HEK293 (cell line): Measurements from ENCODE around the gene MAPRE2.

Experiments used
- CTCF ChIA-PET: fragments of 350-600 bp; formaldehyde crosslinking; extraction: SDS; loops from one replicate; lab custom pipeline; 2021; ENCODE audit warnings: antibody characterized with exemption; lab: Yijun Ruan, JAX
- POLR2A ChIA-PET: fragments of 300-600 bp; formaldehyde crosslinking; extraction: SDS; loops from one replicate; lab custom pipeline; 2020; ENCODE audit warnings: antibody characterized with exemption, inconsistent platforms; lab: Yijun Ruan, JAX
- H3K27ac ChIP-seq: fragments of 200-500 bp; sonication (Bioruptor generic); 2 replicates; pipeline ENCODE4 v1.5.1; 2014; ENCODE audit warnings: low read depth, low read length, control low read depth, inconsistent platforms; ENCODE audit errors: extremely low read depth
- H3K36me3 ChIP-seq, 2 experiments: fragments of 200-500 bp in 1 of 2; sonication (Bioruptor generic) in 1 of 2; 1 replicate in 1 of 2; 2 replicates in 1 of 2; pipeline ENCODE4 v1.5.1; 2014 to 2017; ENCODE audit warnings: inconsistent platforms in 2 of 2, low read length in 2 of 2; ENCODE audit not compliant: control insufficient read depth in 2 of 2, insufficient read depth in 1 of 2
- H3K4me1 ChIP-seq: fragments of 200-500 bp; sonication (Bioruptor generic); 2 replicates; pipeline ENCODE4 v1.5.1; 2014; ENCODE audit warnings: mild to moderate bottlenecking, low read length, inconsistent platforms; ENCODE audit not compliant: control insufficient read depth, insufficient read depth
- H3K4me3 ChIP-seq: 2 replicates; pipeline ENCODE4 v1.5.1; 2011; ENCODE audit warnings: low read depth, mild to moderate bottlenecking, control low read depth, low read length, moderate library complexity
- H3K9me3 ChIP-seq: fragments of 200-500 bp; sonication (Bioruptor generic); 2 replicates; pipeline ENCODE4 v1.5.1; 2014; ENCODE audit warnings: low read depth, low read length, inconsistent platforms; ENCODE audit not compliant: control insufficient read depth, insufficient read depth
- FEZF1 ChIP-seq: fragments of 450-650 bp; formaldehyde crosslinking; IDR thresholded peaks from 2 replicates; pipeline ENCODE4 v1.5.1; 2016; ENCODE audit warnings: missing biosample characterization, missing genetic modification characterization
- GLIS1 ChIP-seq: fragments of 450-650 bp; formaldehyde crosslinking; IDR thresholded peaks from 2 replicates; pipeline ENCODE4 v1.5.1; 2016; ENCODE audit warnings: missing biosample characterization, missing genetic modification characterization
- KLF16 ChIP-seq: fragments of 450-650 bp; formaldehyde crosslinking; IDR thresholded peaks from 2 replicates; pipeline ENCODE4 v1.5.1; 2017; ENCODE audit warnings: missing biosample characterization, missing genetic modification characterization
- KLF17 ChIP-seq: fragments of 450-650 bp; formaldehyde crosslinking; IDR thresholded peaks from 2 replicates; pipeline ENCODE4 v1.5.1; 2016; ENCODE audit warnings: missing biosample characterization, missing genetic modification characterization
- KLF9 ChIP-seq: fragments of 450-650 bp; formaldehyde crosslinking; IDR thresholded peaks from 2 replicates; pipeline ENCODE4 v1.5.1; 2016; ENCODE audit warnings: missing biosample characterization, missing genetic modification characterization, low read depth
- PRDM2 ChIP-seq: fragments of 450-650 bp; formaldehyde crosslinking; IDR thresholded peaks from 2 replicates; pipeline ENCODE4 v1.5.1; 2016; ENCODE audit warnings: missing biosample characterization, missing genetic modification characterization, borderline replicate concordance
- REST ChIP-seq: fragments of 450-650 bp; formaldehyde crosslinking; IDR thresholded peaks from 2 replicates; pipeline ENCODE4 v1.5.1; 2016; ENCODE audit warnings: missing biosample characterization, missing genetic modification characterization
- SCRT2 ChIP-seq: fragments of 450-650 bp; formaldehyde crosslinking; IDR thresholded peaks from 2 replicates; pipeline ENCODE4 v1.5.1; 2016; ENCODE audit warnings: missing biosample characterization, missing genetic modification characterization
- SP2 ChIP-seq: fragments of 450-650 bp; formaldehyde crosslinking; IDR thresholded peaks from 2 replicates; pipeline ENCODE4 v1.5.1; 2016; ENCODE audit warnings: missing biosample characterization, missing genetic modification characterization
- TRIM28 ChIP-seq: IDR thresholded peaks from 2 replicates; pipeline ENCODE4 v1.6.1; 2011; ENCODE audit warnings: low read length, control low read depth, borderline replicate concordance
- ZBTB17 ChIP-seq: fragments of 450-650 bp; formaldehyde crosslinking; IDR thresholded peaks from 2 replicates; pipeline ENCODE4 v1.5.1; 2016; ENCODE audit warnings: missing biosample characterization, missing genetic modification characterization
- ZBTB21 ChIP-seq: fragments of 450-650 bp; formaldehyde crosslinking; IDR thresholded peaks from 2 replicates; pipeline ENCODE4 v1.5.1; 2017; ENCODE audit warnings: missing biosample characterization, missing genetic modification characterization
- ZNF335 ChIP-seq: fragments of 450-650 bp; formaldehyde crosslinking; conservative IDR thresholded peaks from 2 replicates; pipeline ENCODE4 v1.5.1; 2016; ENCODE audit warnings: missing biosample characterization, missing genetic modification characterization
- ZNF341 ChIP-seq: fragments of 450-650 bp; formaldehyde crosslinking; IDR thresholded peaks from 2 replicates; pipeline ENCODE4; 2016; ENCODE audit warnings: low read depth, missing biosample characterization, missing genetic modification characterization
- ZNF350 ChIP-seq: fragments of 450-650 bp; formaldehyde crosslinking; IDR thresholded peaks from 2 replicates; pipeline ENCODE4 v1.5.0; 2017; ENCODE audit warnings: missing biosample characterization, mild to moderate bottlenecking, missing genetic modification characterization
- ZNF354C ChIP-seq: fragments of 450-650 bp; formaldehyde crosslinking; IDR thresholded peaks from 2 replicates; pipeline ENCODE4 v1.5.1; 2016; ENCODE audit warnings: missing biosample characterization, missing genetic modification characterization, low read depth, borderline replicate concordance
- ZNF580 ChIP-seq: fragments of 450-650 bp; formaldehyde crosslinking; IDR thresholded peaks from 2 replicates; pipeline ENCODE4 v1.5.1; 2016; ENCODE audit warnings: missing biosample characterization, missing genetic modification characterization
- ZNF585B ChIP-seq: fragments of 450-650 bp; formaldehyde crosslinking; IDR thresholded peaks from 2 replicates; pipeline ENCODE4 v1.5.1; 2016; ENCODE audit warnings: missing biosample characterization, missing genetic modification characterization
- ZNF600 ChIP-seq: fragments of 450-650 bp; formaldehyde crosslinking; IDR thresholded peaks from 2 replicates; pipeline ENCODE4 v1.5.1; 2016; ENCODE audit warnings: missing biosample characterization, missing genetic modification characterization
- ZNF629 ChIP-seq: fragments of 450-650 bp; formaldehyde crosslinking; IDR thresholded peaks from 2 replicates; pipeline ENCODE4 v1.5.1; 2017; ENCODE audit warnings: missing biosample characterization, missing genetic modification characterization
- ZNF654 ChIP-seq: fragments of 450-650 bp; formaldehyde crosslinking; IDR thresholded peaks from 2 replicates; pipeline ENCODE4 v1.5.1; 2016; ENCODE audit warnings: low read depth, missing biosample characterization, missing genetic modification characterization
- ZNF76 ChIP-seq: fragments of 450-650 bp; formaldehyde crosslinking; IDR thresholded peaks from 2 replicates; pipeline ENCODE4; 2016; ENCODE audit warnings: low read depth, missing biosample characterization, missing genetic modification characterization, borderline replicate concordance
- ZNF768 ChIP-seq: fragments of 450-650 bp; formaldehyde crosslinking; IDR thresholded peaks from 2 replicates; pipeline ENCODE4 v1.5.1; 2018; ENCODE audit warnings: missing biosample characterization, mild to moderate bottlenecking, missing genetic modification characterization
- ZNF843 ChIP-seq: fragments of 450-650 bp; formaldehyde crosslinking; IDR thresholded peaks from 2 replicates; pipeline ENCODE4 v1.5.1; 2016; ENCODE audit warnings: missing biosample characterization, missing genetic modification characterization
- TF ChIP-seq, protein P1 (sequence below): fragments of 450-650 bp; formaldehyde crosslinking; optimal IDR thresholded peaks from 2 replicates; pipeline ENCODE3; 2016; ENCODE audit warnings: missing biosample characterization, mild to moderate bottlenecking, missing genetic modification characterization

MAPRE2 gene

GRCh38 chr18:35040988-35041814, at the start of gene MAPRE2:
Gene MAPRE2 (plus strand): TSS chr18:35041413. CDS start chr18:35041540, 127 bp downstream.
- POLR2A ChIA-PET = interaction anchor here (0.8 to 2.4 kb wide), 11 partner anchors 10 to 249 kb away, joined by 3 to 18 read pairs (median 6); partner anchors contain the start of genes ZNF397 and ZSCAN30
- CTCF ChIA-PET = interaction anchor here (0.8 to 1.0 kb wide), 3 partner anchors 12 to 161 kb away, joined by 3 read pairs; no protein-coding TSS in a partner anchor
- H3K36me3 ChIP-seq = no peaks in the 10 kb centered on the region
- H3K4me1 ChIP-seq = 0 out of 2 replicates have a peak, but pooled peaks cover 2% of the 10 kb centered on the region
- peak within 1 kb of the TSS; percentile 66 for H3K4me3 ChIP-seq
- no peaks in the 10 kb centered on the region for H3K9me3 ChIP-seq
- H3K27ac ChIP-seq = peak within 1 kb of the TSS; percentile 48
- TF ChIP-seq SP2 (tag by site-specific recombination) (peak; percentile 55), PRDM2 (tag by site-specific recombination) (no peak; the same call in 1 of the 2 replicates), ZNF354C (tag by site-specific recombination) (no peak), KLF16 (tag by site-specific recombination) (peak; percentile 83), ZNF654 (no peak), KLF9 (tag by site-specific recombination) (peak; percentile 95), REST (tag by site-specific recombination) (no peak; the same call in 1 of the 2 replicates), FEZF1 (tag by site-specific recombination) (no peak), ZNF768 (tag by site-specific recombination) (no peak), ZNF76 (tag by site-specific recombination) (peak; percentile 77; the same call in 1 of the 2 replicates), TRIM28 (peak; percentile 82), ZNF580 (tag by site-specific recombination) (0 out of 2 replicates have a peak, but pooled peaks have one; percentile 52), KLF17 (tag by site-specific recombination) (peak; percentile 64; the same call in 1 of the 2 replicates), SCRT2 (peak; percentile 97), ZNF629 (peak; percentile 89), ZBTB17 (tag by site-specific recombination) (peak; percentile 80), ZNF335 (tag by site-specific recombination) (peak; percentile 84), ZNF600 (tag by site-specific recombination) (peak; percentile 95), ZBTB21 (tag by site-specific recombination) (peak; percentile 69; the same call in 1 of the 2 replicates), GLIS1 (peak; percentile 35; the same call in 1 of the 2 replicates), ZNF585B (tag by site-specific recombination) (no peak), ZNF350 (tag by site-specific recombination) (no peak), ZNF341 (tag by site-specific recombination) (0 out of 2 replicates have a peak, but pooled peaks have one; percentile 6), ZNF843 (tag by site-specific recombination) (peak; percentile 34; the same call in 1 of the 2 replicates)
- TF ChIP-seq, protein P1, sequence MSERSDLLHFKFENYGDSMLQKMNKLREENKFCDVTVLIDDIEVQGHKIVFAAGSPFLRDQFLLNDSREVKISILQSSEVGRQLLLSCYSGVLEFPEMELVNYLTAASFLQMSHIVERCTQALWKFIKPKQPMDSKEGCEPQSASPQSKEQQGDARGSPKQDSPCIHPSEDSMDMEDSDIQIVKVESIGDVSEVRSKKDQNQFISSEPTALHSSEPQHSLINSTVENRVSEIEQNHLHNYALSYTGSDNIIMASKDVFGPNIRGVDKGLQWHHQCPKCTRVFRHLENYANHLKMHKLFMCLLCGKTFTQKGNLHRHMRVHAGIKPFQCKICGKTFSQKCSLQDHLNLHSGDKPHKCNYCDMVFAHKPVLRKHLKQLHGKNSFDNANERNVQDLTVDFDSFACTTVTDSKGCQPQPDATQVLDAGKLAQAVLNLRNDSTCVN = peak; percentile 91
